ACC112 (cell line): ENCODE data around the gene WFIKKN2.

Experiments used
- H2AFZ ChIP-seq: fragments of 200-600 bp; sonication (generic); one replicate; pipeline ENCODE4 v1.6.0; 2017; ENCODE audit warnings: antibody characterized with exemption, low read length; ENCODE audit not compliant: unreplicated experiment
- H3K27ac ChIP-seq: fragments of 200-600 bp; sonication (generic); 2 replicates; pipeline ENCODE4 v1.5.1; 2014; ENCODE audit warnings: low read depth, mild to moderate bottlenecking, antibody characterized with exemption, low read length, moderate library complexity
- H3K27me3 ChIP-seq: fragments of 200-600 bp; sonication (generic); 2 replicates; pipeline ENCODE4 v1.6.1; 2014; ENCODE audit warnings: mild to moderate bottlenecking, antibody characterized with exemption, low read length, moderate library complexity, mixed read lengths; ENCODE audit not compliant: insufficient read depth
- H3K36me3 ChIP-seq: fragments of 200-600 bp; sonication (generic); 2 replicates; pipeline ENCODE4 v1.6.1; 2016; ENCODE audit warnings: mild to moderate bottlenecking, antibody characterized with exemption, low read length, moderate library complexity, mixed read lengths; ENCODE audit not compliant: insufficient read depth
- H3K4me1 ChIP-seq: fragments of 200-600 bp; sonication (generic); one replicate; pipeline ENCODE4 v1.6.1; 2016; ENCODE audit warnings: low read length, mixed read lengths; ENCODE audit not compliant: insufficient read depth, unreplicated experiment, control insufficient read depth
- H3K4me3 ChIP-seq: fragments of 200-600 bp; sonication (generic); 2 replicates; pipeline ENCODE4 v1.5.1; 2014; ENCODE audit warnings: mild to moderate bottlenecking, low read depth, low read length
- H3K79me2 ChIP-seq: fragments of 200-600 bp; sonication (generic); one replicate; pipeline ENCODE4 v1.6.0; 2016; ENCODE audit warnings: low read length; ENCODE audit not compliant: control insufficient read depth, unreplicated experiment, insufficient read depth

Gene WFIKKN2

DNA sequence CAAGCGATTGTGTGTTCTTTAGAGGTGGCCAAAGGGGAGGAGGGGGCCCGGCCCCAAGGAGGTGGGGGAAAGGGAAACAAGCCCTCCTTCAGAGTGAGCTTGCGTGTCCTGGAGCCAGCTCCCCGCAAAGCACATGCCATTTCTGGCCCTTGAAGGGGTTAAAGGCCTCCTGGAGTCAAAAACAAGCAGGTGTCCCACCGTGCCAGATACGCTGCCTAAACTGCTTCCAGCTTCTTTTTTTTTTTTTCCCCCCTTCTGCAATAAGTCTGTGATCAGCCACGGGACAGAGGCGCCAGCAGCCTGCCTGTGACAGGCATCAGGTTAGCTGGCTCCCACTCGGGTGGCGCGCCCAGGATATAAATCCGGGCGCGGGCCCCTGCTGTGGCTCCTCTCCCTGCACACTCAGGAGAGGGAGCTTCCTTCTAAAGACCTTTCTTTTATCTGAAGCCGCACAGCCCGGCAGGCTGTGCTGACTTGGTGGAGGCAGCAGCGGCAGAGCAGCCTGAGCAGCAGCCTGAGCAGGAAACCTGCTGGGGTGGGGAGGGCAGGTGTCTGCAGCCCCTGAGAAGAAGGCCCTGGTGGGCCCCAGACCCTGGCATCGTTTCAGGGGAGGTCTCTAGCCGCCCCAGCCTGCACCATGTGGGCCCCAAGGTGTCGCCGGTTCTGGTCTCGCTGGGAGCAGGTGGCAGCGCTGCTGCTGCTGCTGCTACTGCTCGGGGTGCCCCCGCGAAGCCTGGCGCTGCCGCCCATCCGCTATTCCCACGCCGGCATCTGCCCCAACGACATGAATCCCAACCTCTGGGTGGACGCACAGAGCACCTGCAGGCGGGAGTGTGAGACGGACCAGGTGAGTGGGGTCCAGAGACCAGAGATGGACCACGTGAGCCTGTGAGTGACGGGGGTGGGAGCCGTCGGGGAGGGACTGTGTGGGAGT, at the start of gene WFIKKN2:
WFIKKN2 (plus strand) TSS at position 286 of the 934 bp plus-strand sequence; CDS start at position 638, 352 bp downstream.
- no peak within 1 kb of the TSS for H2AFZ ChIP-seq
- H3K27me3 ChIP-seq, result no peaks in the 10 kb centered on the region; the same call in 1 of the 2 replicates
- H3K27ac ChIP-seq, result no peak within 1 kb of the TSS
- no peaks in the 10 kb centered on the region for H3K4me1 ChIP-seq
- no peaks in the 10 kb centered on the region for H3K79me2 ChIP-seq
- H3K4me3 ChIP-seq, result peak within 1 kb of the TSS; percentile 58
- H3K36me3 ChIP-seq, result no peaks in the 10 kb centered on the region

- H3K27me3 ChIP-seq, result no peaks in the 10 kb centered on the region
- no peaks in the 10 kb centered on the region for H3K36me3 ChIP-seq
- no peak overlapping the region for H2AFZ ChIP-seq
- no peak overlapping the region for H3K4me3 ChIP-seq
- no peaks in the 10 kb centered on the region for H3K4me1 ChIP-seq
- H3K79me2 ChIP-seq, result no peaks in the 10 kb centered on the region
- no peak overlapping the region for H3K27ac ChIP-seq
These were observed 49.3 kb upstream of the WFIKKN2 start for GRCh38 chr17:50785946-50786570.

GRCh38 chr17:50787106-50787505, 48.3 kb upstream of the WFIKKN2 start:
- no peaks in the 10 kb centered on the region for H3K4me1 ChIP-seq
- H2AFZ ChIP-seq, result no peak overlapping the region
- H3K79me2 ChIP-seq, result no peaks in the 10 kb centered on the region
- no peaks in the 10 kb centered on the region for H3K36me3 ChIP-seq
- no peak overlapping the region for H3K27ac ChIP-seq
- no peaks in the 10 kb centered on the region for H3K27me3 ChIP-seq
- H3K4me3 ChIP-seq, result no peak overlapping the region

- Histone ChIP-seq H2AFZ (no peak overlapping the region), H3K4me1 (no peaks in the 10 kb centered on the region), H3K27me3 (no peaks in the 10 kb centered on the region), H3K4me3 (no peak overlapping the region), H3K36me3 (no peaks in the 10 kb centered on the region), H3K27ac (no peak overlapping the region), H3K79me2 (no peaks in the 10 kb centered on the region)
These were observed 44.8 kb upstream of the WFIKKN2 start for GRCh38 chr17:50790618-50791017.

- Histone ChIP-seq H3K36me3 (no peaks in the 10 kb centered on the region), H3K4me1 (no peaks in the 10 kb centered on the region), H2AFZ (no peak overlapping the region), H3K27me3 (no peaks in the 10 kb centered on the region), H3K79me2 (no peaks in the 10 kb centered on the region), H3K4me3 (no peak overlapping the region), H3K27ac (no peak overlapping the region)
These were observed 43.3 kb upstream of the WFIKKN2 start for GRCh38 chr17:50792132-50792531.

DNA sequence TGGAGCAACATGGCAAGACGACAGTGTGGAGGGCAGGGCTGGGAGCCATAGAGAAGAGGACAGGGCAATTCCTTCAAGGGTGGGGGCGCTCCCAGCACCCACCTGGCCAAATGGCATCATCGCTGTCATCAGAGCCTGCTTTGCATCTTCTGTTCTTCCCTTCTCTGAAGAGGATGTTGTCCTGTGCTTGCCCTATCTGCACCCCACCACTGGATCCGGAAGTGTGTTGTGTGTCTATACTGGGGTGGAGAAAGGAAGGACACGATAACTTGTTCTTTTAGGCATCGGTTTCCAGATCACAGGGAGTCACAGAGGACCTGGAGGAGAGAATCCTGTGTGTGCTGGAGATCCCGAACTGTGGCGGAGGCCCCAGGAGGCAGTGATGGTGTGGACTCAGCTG, 42.4 kb upstream of the WFIKKN2 start:
- Histone ChIP-seq H3K4me1 (no peaks in the 10 kb centered on the region), H3K79me2 (no peaks in the 10 kb centered on the region), H3K36me3 (no peaks in the 10 kb centered on the region), H3K27ac (no peak overlapping the region), H3K27me3 (no peaks in the 10 kb centered on the region), H2AFZ (no peak overlapping the region), H3K4me3 (no peak overlapping the region)

GRCh38 chr17:50794361-50794760, 41.0 kb upstream of the WFIKKN2 start:
- no peak overlapping the region for H2AFZ ChIP-seq
- H3K4me1 ChIP-seq, result no peaks in the 10 kb centered on the region

DNA sequence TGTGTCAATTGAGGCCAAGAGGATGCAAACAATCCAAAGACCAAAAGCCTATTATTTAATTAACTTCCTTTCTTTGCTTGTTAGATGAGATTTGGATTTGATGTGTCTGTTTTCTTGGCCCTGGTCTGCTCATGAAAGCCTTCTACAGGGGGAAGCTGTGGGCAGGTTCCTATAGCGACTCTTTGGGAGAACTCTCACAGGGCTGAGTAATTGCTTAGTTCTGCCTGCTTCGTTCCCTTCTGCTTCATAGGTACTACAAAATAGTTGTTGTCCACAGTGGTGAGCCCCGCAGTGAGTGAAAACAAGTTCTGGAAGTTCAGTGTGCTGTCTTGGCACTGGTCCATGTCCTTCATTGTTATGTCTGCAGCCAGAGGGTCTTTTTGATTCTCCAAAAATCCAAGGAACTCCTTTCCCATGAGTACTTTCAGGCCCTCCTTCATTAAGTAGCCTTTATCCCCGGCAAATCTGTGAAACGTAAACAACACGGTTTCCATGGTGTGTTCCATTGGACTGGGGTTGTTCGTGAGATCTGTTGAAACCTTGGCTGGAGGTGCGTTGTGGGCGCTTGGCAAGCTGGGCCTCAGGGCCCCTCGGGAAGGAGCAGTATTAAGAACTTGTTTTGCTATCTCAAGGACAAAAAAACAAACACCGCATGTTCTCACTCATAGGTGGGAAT, 38.1 kb upstream of the WFIKKN2 start:
- H2AFZ ChIP-seq, result no peak overlapping the region
- no peaks in the 10 kb centered on the region for H3K27me3 ChIP-seq
- H3K79me2 ChIP-seq, result no peaks in the 10 kb centered on the region
- H3K36me3 ChIP-seq, result no peaks in the 10 kb centered on the region
- no peaks in the 10 kb centered on the region for H3K4me1 ChIP-seq
- no peak overlapping the region for H3K27ac ChIP-seq
- no peak overlapping the region for H3K4me3 ChIP-seq

More at GRCh38 chr17:50794361-50794760, 41.0 kb upstream of the WFIKKN2 start:
- Histone ChIP-seq H3K4me3 (no peak overlapping the region), H3K27ac (no peak overlapping the region), H3K79me2 (no peaks in the 10 kb centered on the region), H3K36me3 (no peaks in the 10 kb centered on the region), H3K27me3 (no peaks in the 10 kb centered on the region)

DNA sequence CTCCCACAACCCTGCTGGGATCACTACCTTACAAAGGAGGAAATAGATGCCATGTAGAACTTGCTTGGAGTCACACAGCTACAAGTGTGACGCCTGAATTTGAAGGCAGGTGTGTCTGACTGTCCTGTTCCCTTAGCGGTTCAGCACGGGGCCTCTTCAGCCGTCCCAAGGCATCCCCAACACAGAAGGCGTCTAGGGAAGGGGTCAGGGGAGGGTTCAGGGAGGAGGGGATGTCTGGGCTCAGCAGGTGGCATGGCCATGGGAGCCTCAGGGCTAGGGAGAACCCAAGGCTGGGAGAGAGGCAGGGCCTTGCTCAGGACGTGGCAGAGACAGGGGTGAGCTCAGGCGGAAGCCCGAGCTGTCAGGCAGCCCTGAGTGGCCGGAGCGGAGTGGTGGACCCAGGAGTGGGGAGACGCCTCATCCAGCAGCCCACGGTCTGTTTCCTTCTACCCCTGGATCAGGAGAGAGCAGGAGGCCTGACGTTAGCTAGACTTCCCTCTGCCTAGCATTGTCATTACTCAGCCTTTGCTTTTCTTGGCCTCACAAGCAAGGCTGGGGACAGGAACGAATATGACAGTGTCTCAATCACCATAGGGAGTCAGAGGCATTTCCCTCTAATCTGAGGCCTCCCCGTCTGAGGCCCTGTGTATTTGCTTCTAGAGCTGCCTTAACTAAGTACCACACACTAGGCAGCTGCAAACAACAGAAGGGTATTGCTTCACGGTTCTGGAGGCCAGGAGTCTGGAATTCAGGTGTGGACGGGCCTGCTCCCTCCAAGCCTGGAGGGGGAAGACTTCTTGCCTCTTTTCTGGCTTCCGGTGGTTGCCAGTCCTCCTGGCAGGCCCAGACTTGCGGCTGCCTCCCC, 36.7 kb upstream of the WFIKKN2 start:
- H2AFZ ChIP-seq, result no peak overlapping the region
- H3K79me2 ChIP-seq, result no peaks in the 10 kb centered on the region
- no peaks in the 10 kb centered on the region for H3K27me3 ChIP-seq
- H3K36me3 ChIP-seq, result no peaks in the 10 kb centered on the region
- H3K4me3 ChIP-seq, result no peak overlapping the region
- no peaks in the 10 kb centered on the region for H3K4me1 ChIP-seq
- no peak overlapping the region for H3K27ac ChIP-seq

GRCh38 chr17:50799582-50799981, 35.8 kb upstream of the WFIKKN2 start:
- Histone ChIP-seq H2AFZ (no peak overlapping the region), H3K4me1 (no peaks in the 10 kb centered on the region), H3K4me3 (no peak overlapping the region), H3K36me3 (no peaks in the 10 kb centered on the region), H3K27ac (no peak overlapping the region), H3K27me3 (no peaks in the 10 kb centered on the region), H3K79me2 (no peaks in the 10 kb centered on the region)
